ENCODE measurements around the gene ANO2.

DNA sequence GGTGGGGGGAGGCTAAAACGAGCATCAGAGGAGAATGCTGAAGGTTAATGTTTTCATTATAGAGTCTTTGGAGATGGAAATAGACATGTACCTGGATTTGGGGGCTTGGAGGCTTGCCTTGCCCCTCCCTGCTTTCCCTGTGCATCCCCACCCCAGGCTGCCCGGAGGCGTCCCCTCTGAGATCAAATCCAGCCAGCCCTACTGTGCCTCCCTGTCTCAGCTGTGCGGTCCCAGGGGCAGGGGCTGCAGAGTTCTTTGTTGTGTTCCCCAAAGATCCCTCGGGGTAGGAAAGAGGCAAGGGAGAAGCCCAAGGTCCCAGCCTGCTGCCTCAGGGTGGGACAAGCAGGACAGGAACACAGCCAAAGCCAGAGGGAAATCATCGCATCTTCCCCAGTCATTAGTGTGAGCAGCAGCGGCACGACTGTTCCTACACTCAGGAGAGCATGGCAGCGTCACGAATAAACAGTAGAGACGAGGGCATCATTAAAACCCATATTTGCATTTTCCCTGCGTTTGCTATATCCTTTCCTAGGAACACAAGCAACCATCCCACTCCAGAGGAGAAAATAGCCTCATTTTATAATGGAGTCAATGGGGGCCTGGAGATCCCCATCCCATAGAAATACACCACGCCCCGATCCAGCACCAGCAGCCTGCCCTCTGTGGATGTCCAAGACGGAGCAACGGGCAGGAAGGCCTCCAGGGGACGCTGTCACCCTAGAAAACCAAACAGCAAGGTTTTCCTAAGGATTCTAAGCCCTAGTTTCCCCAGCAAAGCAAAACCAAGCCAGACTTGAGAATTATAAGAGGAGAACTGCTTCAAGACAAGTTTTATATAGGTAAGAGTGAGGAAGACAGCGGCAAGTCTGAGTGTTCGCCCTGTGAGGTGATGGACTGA is 32.4 kb downstream of the ANO2 start:
- TF ChIP-seq CTCF (conservative IDR thresholded peaks at IDR 0.05; ENCODE audit: low read depth in 2 of 2) (peak; percentile 96 to 97), POLR2AphosphoS5 (IDR thresholded peaks at IDR 0.05; ENCODE audit: low read depth) (no peak), EZH2 (IDR thresholded peaks at IDR 0.05; ENCODE audit: low read depth, unreplicated experiment) (no peak), EZH2phosphoT487 (IDR thresholded peaks at IDR 0.05; ENCODE audit: unreplicated experiment) (no peak), CREB1 (CRISPR knock-in tag; IDR thresholded peaks at IDR 0.05; ENCODE audit: low read depth) (no peak), ETS1 (IDR thresholded peaks at IDR 0.05) (no peak), ZNF331 (CRISPR knock-in tag; IDR thresholded peaks at IDR 0.05; ENCODE audit: low read depth) (no peak), JUNB (IDR thresholded peaks at IDR 0.05; ENCODE audit: unreplicated experiment) (no peak)
- TF ChIP-seq, protein P1, sequence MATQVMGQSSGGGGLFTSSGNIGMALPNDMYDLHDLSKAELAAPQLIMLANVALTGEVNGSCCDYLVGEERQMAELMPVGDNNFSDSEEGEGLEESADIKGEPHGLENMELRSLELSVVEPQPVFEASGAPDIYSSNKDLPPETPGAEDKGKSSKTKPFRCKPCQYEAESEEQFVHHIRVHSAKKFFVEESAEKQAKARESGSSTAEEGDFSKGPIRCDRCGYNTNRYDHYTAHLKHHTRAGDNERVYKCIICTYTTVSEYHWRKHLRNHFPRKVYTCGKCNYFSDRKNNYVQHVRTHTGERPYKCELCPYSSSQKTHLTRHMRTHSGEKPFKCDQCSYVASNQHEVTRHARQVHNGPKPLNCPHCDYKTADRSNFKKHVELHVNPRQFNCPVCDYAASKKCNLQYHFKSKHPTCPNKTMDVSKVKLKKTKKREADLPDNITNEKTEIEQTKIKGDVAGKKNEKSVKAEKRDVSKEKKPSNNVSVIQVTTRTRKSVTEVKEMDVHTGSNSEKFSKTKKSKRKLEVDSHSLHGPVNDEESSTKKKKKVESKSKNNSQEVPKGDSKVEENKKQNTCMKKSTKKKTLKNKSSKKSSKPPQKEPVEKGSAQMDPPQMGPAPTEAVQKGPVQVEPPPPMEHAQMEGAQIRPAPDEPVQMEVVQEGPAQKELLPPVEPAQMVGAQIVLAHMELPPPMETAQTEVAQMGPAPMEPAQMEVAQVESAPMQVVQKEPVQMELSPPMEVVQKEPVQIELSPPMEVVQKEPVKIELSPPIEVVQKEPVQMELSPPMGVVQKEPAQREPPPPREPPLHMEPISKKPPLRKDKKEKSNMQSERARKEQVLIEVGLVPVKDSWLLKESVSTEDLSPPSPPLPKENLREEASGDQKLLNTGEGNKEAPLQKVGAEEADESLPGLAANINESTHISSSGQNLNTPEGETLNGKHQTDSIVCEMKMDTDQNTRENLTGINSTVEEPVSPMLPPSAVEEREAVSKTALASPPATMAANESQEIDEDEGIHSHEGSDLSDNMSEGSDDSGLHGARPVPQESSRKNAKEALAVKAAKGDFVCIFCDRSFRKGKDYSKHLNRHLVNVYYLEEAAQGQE (IDR thresholded peaks at IDR 0.05; ENCODE audit: unreplicated experiment): no peak
- TF ChIP-seq, protein P2, sequence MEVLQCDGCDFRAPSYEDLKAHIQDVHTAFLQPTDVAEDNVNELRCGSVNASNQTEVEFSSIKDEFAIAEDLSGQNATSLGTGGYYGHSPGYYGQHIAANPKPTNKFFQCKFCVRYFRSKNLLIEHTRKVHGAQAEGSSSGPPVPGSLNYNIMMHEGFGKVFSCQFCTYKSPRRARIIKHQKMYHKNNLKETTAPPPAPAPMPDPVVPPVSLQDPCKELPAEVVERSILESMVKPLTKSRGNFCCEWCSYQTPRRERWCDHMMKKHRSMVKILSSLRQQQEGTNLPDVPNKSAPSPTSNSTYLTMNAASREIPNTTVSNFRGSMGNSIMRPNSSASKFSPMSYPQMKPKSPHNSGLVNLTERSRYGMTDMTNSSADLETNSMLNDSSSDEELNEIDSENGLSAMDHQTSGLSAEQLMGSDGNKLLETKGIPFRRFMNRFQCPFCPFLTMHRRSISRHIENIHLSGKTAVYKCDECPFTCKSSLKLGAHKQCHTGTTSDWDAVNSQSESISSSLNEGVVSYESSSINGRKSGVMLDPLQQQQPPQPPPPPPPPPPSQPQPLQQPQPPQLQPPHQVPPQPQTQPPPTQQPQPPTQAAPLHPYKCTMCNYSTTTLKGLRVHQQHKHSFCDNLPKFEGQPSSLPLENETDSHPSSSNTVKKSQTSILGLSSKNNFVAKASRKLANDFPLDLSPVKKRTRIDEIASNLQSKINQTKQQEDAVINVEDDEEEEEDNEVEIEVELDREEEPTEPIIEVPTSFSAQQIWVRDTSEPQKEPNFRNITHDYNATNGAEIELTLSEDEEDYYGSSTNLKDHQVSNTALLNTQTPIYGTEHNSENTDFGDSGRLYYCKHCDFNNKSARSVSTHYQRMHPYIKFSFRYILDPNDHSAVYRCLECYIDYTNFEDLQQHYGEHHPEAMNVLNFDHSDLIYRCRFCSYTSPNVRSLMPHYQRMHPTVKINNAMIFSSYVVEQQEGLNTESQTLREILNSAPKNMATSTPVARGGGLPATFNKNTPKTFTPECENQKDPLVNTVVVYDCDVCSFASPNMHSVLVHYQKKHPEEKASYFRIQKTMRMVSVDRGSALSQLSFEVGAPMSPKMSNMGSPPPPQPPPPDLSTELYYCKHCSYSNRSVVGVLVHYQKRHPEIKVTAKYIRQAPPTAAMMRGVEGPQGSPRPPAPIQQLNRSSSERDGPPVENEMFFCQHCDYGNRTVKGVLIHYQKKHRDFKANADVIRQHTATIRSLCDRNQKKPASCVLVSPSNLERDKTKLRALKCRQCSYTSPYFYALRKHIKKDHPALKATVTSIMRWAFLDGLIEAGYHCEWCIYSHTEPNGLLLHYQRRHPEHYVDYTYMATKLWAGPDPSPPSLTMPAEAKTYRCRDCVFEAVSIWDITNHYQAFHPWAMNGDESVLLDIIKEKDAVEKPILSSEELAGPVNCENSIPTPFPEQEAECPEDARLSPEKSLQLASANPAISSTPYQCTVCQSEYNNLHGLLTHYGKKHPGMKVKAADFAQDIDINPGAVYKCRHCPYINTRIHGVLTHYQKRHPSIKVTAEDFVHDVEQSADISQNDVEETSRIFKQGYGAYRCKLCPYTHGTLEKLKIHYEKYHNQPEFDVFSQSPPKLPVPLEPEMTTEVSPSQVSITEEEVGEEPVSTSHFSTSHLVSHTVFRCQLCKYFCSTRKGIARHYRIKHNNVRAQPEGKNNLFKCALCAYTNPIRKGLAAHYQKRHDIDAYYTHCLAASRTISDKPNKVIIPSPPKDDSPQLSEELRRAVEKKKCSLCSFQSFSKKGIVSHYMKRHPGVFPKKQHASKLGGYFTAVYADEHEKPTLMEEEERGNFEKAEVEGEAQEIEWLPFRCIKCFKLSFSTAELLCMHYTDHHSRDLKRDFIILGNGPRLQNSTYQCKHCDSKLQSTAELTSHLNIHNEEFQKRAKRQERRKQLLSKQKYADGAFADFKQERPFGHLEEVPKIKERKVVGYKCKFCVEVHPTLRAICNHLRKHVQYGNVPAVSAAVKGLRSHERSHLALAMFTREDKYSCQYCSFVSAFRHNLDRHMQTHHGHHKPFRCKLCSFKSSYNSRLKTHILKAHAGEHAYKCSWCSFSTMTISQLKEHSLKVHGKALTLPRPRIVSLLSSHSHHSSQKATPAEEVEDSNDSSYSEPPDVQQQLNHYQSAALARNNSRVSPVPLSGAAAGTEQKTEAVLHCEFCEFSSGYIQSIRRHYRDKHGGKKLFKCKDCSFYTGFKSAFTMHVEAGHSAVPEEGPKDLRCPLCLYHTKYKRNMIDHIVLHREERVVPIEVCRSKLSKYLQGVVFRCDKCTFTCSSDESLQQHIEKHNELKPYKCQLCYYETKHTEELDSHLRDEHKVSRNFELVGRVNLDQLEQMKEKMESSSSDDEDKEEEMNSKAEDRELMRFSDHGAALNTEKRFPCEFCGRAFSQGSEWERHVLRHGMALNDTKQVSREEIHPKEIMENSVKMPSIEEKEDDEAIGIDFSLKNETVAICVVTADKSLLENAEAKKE (CRISPR knock-in tag; IDR thresholded peaks at IDR 0.05): no peak

Data from GM23338 (cell line).